HEK293 (cell line): ENCODE measurements around the gene LRRC4C.

Experiments
- CTCF ChIP-seq: fragments of 450-650 bp; formaldehyde crosslinking; IDR thresholded peaks from 2 replicates; pipeline ENCODE4 v1.5.1; 2016; ENCODE audit warnings: missing biosample characterization, missing genetic modification characterization
- HOXA7 ChIP-seq: sonication (generic); formaldehyde crosslinking; IDR thresholded peaks from 2 replicates; pipeline ENCODE4 v1.8.1; 2022; ENCODE audit warnings: missing genetic modification reagents, borderline replicate concordance
- KLF10 ChIP-seq: fragments of 450-650 bp; IDR thresholded peaks from 2 replicates; pipeline ENCODE4 v1.5.1; 2018; ENCODE audit warnings: missing biosample characterization, mild to moderate bottlenecking, missing genetic modification characterization
- KLF8 ChIP-seq: fragments of 450-650 bp; formaldehyde crosslinking; IDR thresholded peaks from 2 replicates; pipeline ENCODE4 v1.5.1; 2016; ENCODE audit warnings: missing biosample characterization, missing genetic modification characterization
- MZF1 ChIP-seq: fragments of 450-650 bp; formaldehyde crosslinking; IDR thresholded peaks from 2 replicates; pipeline ENCODE4 v1.5.1; 2017; ENCODE audit warnings: missing biosample characterization, missing genetic modification characterization, borderline replicate concordance
- REPIN1 ChIP-seq: fragments of 450-650 bp; formaldehyde crosslinking; IDR thresholded peaks from 2 replicates; pipeline ENCODE4 v1.5.1; 2017; ENCODE audit warnings: missing biosample characterization, missing genetic modification characterization, low read depth
- ZBTB20 ChIP-seq: fragments of 450-650 bp; formaldehyde crosslinking; IDR thresholded peaks from 2 replicates; pipeline ENCODE4 v1.5.1; 2016; ENCODE audit warnings: missing biosample characterization, missing genetic modification characterization
- ZBTB21 ChIP-seq: fragments of 450-650 bp; formaldehyde crosslinking; IDR thresholded peaks from 2 replicates; pipeline ENCODE4 v1.5.1; 2017; ENCODE audit warnings: missing biosample characterization, missing genetic modification characterization
- ZNF426 ChIP-seq: fragments of 450-650 bp; formaldehyde crosslinking; IDR thresholded peaks from 2 replicates; pipeline ENCODE4 v1.5.1; 2017; ENCODE audit warnings: missing biosample characterization, missing genetic modification characterization, mild to moderate bottlenecking, inconsistent platforms, moderate library complexity
- ZNF510 ChIP-seq: fragments of 450-650 bp; formaldehyde crosslinking; IDR thresholded peaks from 2 replicates; pipeline ENCODE4 v1.5.1; 2018; ENCODE audit warnings: mild to moderate bottlenecking, missing genetic modification characterization, missing biosample characterization; ENCODE audit not compliant: insufficient replicate concordance
- ZNF558 ChIP-seq: fragments of 450-650 bp; formaldehyde crosslinking; IDR thresholded peaks from 2 replicates; pipeline ENCODE4 v1.5.1; 2016; ENCODE audit warnings: missing biosample characterization, missing genetic modification characterization
- ZNF707 ChIP-seq: fragments of 450-650 bp; formaldehyde crosslinking; IDR thresholded peaks from 2 replicates; pipeline ENCODE4 v1.5.1; 2016; ENCODE audit warnings: missing biosample characterization, missing genetic modification characterization
- TF ChIP-seq, protein P1 (sequence below): fragments of 450-650 bp; formaldehyde crosslinking; IDR thresholded peaks from 2 replicates; pipeline ENCODE4 v1.5.1; 2017; ENCODE audit warnings: missing biosample characterization, missing genetic modification characterization
- TF ChIP-seq, protein P2 (sequence below): fragments of 450-650 bp; formaldehyde crosslinking; IDR thresholded peaks from 2 replicates; pipeline ENCODE4 v1.5.1; 2016; ENCODE audit warnings: missing biosample characterization, missing genetic modification characterization

GRCh38 chr11:41267451-41267850, 192.0 kb downstream of the LRRC4C start:
- no peak for TF ChIP-seq CTCF (tag by site-specific recombination)
- no peak for TF ChIP-seq ZBTB21 (tag by site-specific recombination)
- TF ChIP-seq HOXA7 (CRISPR knock-in tag) = no peak
- no peak for TF ChIP-seq REPIN1
- no peak for TF ChIP-seq KLF10
- TF ChIP-seq, protein P1, sequence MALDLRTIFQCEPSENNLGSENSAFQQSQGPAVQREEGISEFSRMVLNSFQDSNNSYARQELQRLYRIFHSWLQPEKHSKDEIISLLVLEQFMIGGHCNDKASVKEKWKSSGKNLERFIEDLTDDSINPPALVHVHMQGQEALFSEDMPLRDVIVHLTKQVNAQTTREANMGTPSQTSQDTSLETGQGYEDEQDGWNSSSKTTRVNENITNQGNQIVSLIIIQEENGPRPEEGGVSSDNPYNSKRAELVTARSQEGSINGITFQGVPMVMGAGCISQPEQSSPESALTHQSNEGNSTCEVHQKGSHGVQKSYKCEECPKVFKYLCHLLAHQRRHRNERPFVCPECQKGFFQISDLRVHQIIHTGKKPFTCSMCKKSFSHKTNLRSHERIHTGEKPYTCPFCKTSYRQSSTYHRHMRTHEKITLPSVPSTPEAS (tag by site-specific recombination) = no peak
- TF ChIP-seq, protein P2, sequence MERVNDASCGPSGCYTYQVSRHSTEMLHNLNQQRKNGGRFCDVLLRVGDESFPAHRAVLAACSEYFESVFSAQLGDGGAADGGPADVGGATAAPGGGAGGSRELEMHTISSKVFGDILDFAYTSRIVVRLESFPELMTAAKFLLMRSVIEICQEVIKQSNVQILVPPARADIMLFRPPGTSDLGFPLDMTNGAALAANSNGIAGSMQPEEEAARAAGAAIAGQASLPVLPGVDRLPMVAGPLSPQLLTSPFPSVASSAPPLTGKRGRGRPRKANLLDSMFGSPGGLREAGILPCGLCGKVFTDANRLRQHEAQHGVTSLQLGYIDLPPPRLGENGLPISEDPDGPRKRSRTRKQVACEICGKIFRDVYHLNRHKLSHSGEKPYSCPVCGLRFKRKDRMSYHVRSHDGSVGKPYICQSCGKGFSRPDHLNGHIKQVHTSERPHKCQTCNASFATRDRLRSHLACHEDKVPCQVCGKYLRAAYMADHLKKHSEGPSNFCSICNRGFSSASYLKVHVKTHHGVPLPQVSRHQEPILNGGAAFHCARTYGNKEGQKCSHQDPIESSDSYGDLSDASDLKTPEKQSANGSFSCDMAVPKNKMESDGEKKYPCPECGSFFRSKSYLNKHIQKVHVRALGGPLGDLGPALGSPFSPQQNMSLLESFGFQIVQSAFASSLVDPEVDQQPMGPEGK (tag by site-specific recombination) = no peak
- no peak for TF ChIP-seq ZNF707 (tag by site-specific recombination)
- TF ChIP-seq ZNF426 (tag by site-specific recombination) = no peak
- TF ChIP-seq MZF1 (tag by site-specific recombination) = no peak
- no peak for TF ChIP-seq KLF8 (tag by site-specific recombination)
- no peak for TF ChIP-seq ZNF510 (tag by site-specific recombination)
- TF ChIP-seq ZNF558 = no peak
- TF ChIP-seq ZBTB20 (tag by site-specific recombination) = no peak
